HepG2 (cell line): ENCODE data around the gene HDAC10. TPM values are rescaled to one million over a fixed set of nuclear protein-coding genes. Genes with fewer than 3 reads are reported as not detected.
A peak's percentile ranks its signal among the peaks of the same experiment; 100 is the strongest.

ENCODE experiments used
- AFF4 ChIP-seq: sonication (generic); formaldehyde crosslinking; IDR thresholded peaks from 2 replicates; pipeline ENCODE4 v1.4.0; 2020; ENCODE audit warnings: missing genetic modification reagents
- ASH2L ChIP-seq: fragments of 300-600, 200-600 bp; sonication (generic); IDR thresholded peaks from 2 replicates; pipeline ENCODE4 v1.7.0; 2017; ENCODE audit warnings: low read depth, mild to moderate bottlenecking, moderate library complexity, mixed read lengths, low read length; ENCODE audit not compliant: insufficient read length
- CBX2 ChIP-seq, 2 experiments: fragments of 200-600 bp in 1 of 2; sonication (generic); formaldehyde crosslinking in 1 of 2; IDR thresholded peaks; 2 replicates each; pipeline versions ENCODE4 v1.7.0 to v1.8.1; 2018 to 2022; ENCODE audit warnings: low read depth in 2 of 2, low read length in 1 of 2, mild to moderate bottlenecking in 1 of 2, missing genetic modification reagents in 1 of 2
- EEA1 ChIP-seq: sonication (generic); formaldehyde crosslinking; IDR thresholded peaks from 2 replicates; pipeline ENCODE4 v1.5.1; 2020; ENCODE audit warnings: mild to moderate bottlenecking, missing genetic modification reagents, borderline replicate concordance
- FOXK1 ChIP-seq: sonication (generic); formaldehyde crosslinking; IDR thresholded peaks from 2 replicates; pipeline ENCODE4 v1.4.0; 2020; ENCODE audit warnings: low read depth, missing genetic modification reagents, borderline replicate concordance
- GPBP1L1 ChIP-seq: sonication (generic); formaldehyde crosslinking; IDR thresholded peaks from 2 replicates; pipeline ENCODE4 v1.5.0; 2020; ENCODE audit warnings: mild to moderate bottlenecking, missing genetic modification reagents
- HIVEP1 ChIP-seq: sonication (generic); formaldehyde crosslinking; IDR thresholded peaks from 2 replicates; pipeline ENCODE4 v1.4.0; 2020; ENCODE audit warnings: mild to moderate bottlenecking, missing genetic modification reagents
- MTERF4 ChIP-seq: sonication (generic); formaldehyde crosslinking; IDR thresholded peaks from 2 replicates; pipeline ENCODE4 v1.8.0; 2023; ENCODE audit warnings: mild to moderate bottlenecking, missing genetic modification reagents
- NRL ChIP-seq: sonication (generic); formaldehyde crosslinking; IDR thresholded peaks from 2 replicates; pipeline ENCODE4 v1.5.0; 2020; ENCODE audit warnings: missing genetic modification reagents, mild to moderate bottlenecking, moderate library complexity, borderline replicate concordance
- PHF21A ChIP-seq: sonication (generic); formaldehyde crosslinking; IDR thresholded peaks from 2 replicates; pipeline ENCODE4 v1.5.0; 2020; ENCODE audit warnings: mild to moderate bottlenecking, missing genetic modification reagents
- PTBP1 ChIP-seq: fragments of 200-400 bp; formaldehyde crosslinking; IDR thresholded peaks from 2 replicates; pipeline ENCODE4 v1.6.1; 2018; ENCODE audit warnings: low read length, low read depth; ENCODE audit not compliant: poor library complexity, severe bottlenecking
- RBM39 ChIP-seq: fragments of 200-400 bp; formaldehyde crosslinking; IDR thresholded peaks from one replicate; pipeline ENCODE4 v1.6.1; 2018; ENCODE audit warnings: antibody characterized with exemption, mild to moderate bottlenecking, low read depth, low read length; ENCODE audit not compliant: poor library complexity, severe bottlenecking
- RFX1 ChIP-seq: fragments of 450-650 bp; IDR thresholded peaks from 2 replicates; pipeline ENCODE4 v1.6.1; 2017
- RXRA ChIP-seq: sonication (generic); formaldehyde crosslinking; IDR thresholded peaks from 2 replicates; pipeline ENCODE4 v1.5.1; 2020; ENCODE audit warnings: missing genetic modification reagents
- SPEN ChIP-seq: sonication (generic); formaldehyde crosslinking; IDR thresholded peaks from 2 replicates; pipeline ENCODE4 v1.5.1; 2020; ENCODE audit warnings: low read depth, mild to moderate bottlenecking, missing genetic modification reagents
- ZBTB25 ChIP-seq: IDR thresholded peaks from 2 replicates; pipeline ENCODE4 v1.6.1; 2018; ENCODE audit warnings: missing genetic modification reagents
- ZBTB3 ChIP-seq: sonication (generic); formaldehyde crosslinking; IDR thresholded peaks from 2 replicates; pipeline ENCODE4 v1.4.0; 2020; ENCODE audit warnings: low read depth, mild to moderate bottlenecking, moderate library complexity, missing genetic modification reagents, borderline replicate concordance
- ZC3H4 ChIP-seq: sonication (generic); formaldehyde crosslinking; IDR thresholded peaks from 2 replicates; pipeline ENCODE4 v1.4.0; 2020; ENCODE audit warnings: missing genetic modification reagents, borderline replicate concordance
- ZNF354B ChIP-seq: sonication (generic); formaldehyde crosslinking; IDR thresholded peaks from 2 replicates; pipeline ENCODE4 v1.8.0; 2022; ENCODE audit warnings: mild to moderate bottlenecking, missing genetic modification reagents
- ZNF615 ChIP-seq: sonication (generic); formaldehyde crosslinking; IDR thresholded peaks from 2 replicates; pipeline ENCODE4 v1.5.0; 2020; ENCODE audit warnings: mild to moderate bottlenecking, missing genetic modification reagents, borderline replicate concordance
- ZNF766 ChIP-seq: sonication (generic); formaldehyde crosslinking; IDR thresholded peaks from 2 replicates; pipeline ENCODE4 v1.5.0; 2020; ENCODE audit warnings: missing genetic modification reagents, borderline replicate concordance
- ZNF879 ChIP-seq: sonication (generic); formaldehyde crosslinking; IDR thresholded peaks from 2 replicates; pipeline ENCODE4 v1.8.1; 2023; ENCODE audit warnings: missing genetic modification reagents
- polyA plus RNA-seq, 8 experiments: library from polyadenylated mRNA; depleted of rRNA in 3 of 8; stranded (reverse) in 7 of 8; unstranded in 1 of 8; fragments of >200 nt; fragmentation: Illumina TruSeq in 4 of 8; extraction: Trizol in 4 of 8; gene quantifications; 2 replicates each; pipeline versions ENCODE4 v1.2.1 to v1.2.3, GENCODE V29; 2011 to 2016; ENCODE audit warnings: low read depth in 4 of 8, missing spikeins in 1 of 8, mixed read lengths in 1 of 8; ENCODE audit not compliant: insufficient read depth in 1 of 8
- total RNA-seq, 5 experiments: library from RNA; depleted of rRNA; stranded (reverse); fragments of >200 nt; fragmentation: Illumina TruSeq; extraction: Trizol; gene quantifications; 2 replicates each; pipeline ENCODE4 v1.2.3, GENCODE V29; 2016; ENCODE audit warnings: low read depth in 1 of 5

Gene HDAC10
- total and polyA plus RNA-seq, 2 of the 13 experiments (the other 11 are each of a cell fraction or from before 2014, with no cell fraction given): 13.9 to 14.9 TPM

- no peak for TF ChIP-seq ZNF879 (CRISPR knock-in tag)
- TF ChIP-seq ZC3H4 (CRISPR knock-in tag): no peak
- TF ChIP-seq EEA1 (CRISPR knock-in tag): no peak
- no peak for TF ChIP-seq RBM39
- no peak for TF ChIP-seq ZNF354B (CRISPR knock-in tag)
- no peak for TF ChIP-seq CBX2 (IDR thresholded peaks at IDR 0.05; ENCODE audit: low read depth, low read length)
- TF ChIP-seq CBX2 (CRISPR knock-in tag; IDR thresholded peaks at IDR 0.05; ENCODE audit: low read depth): no peak
- TF ChIP-seq PHF21A (CRISPR knock-in tag): no peak
- TF ChIP-seq ASH2L: no peak
- no peak for TF ChIP-seq ZNF615 (CRISPR knock-in tag)
- TF ChIP-seq ZBTB25 (CRISPR knock-in tag): no peak
- TF ChIP-seq HIVEP1 (CRISPR knock-in tag): peak; percentile 78
- TF ChIP-seq GPBP1L1 (CRISPR knock-in tag): no peak
- TF ChIP-seq MTERF4: no peak
- TF ChIP-seq ZBTB3 (CRISPR knock-in tag): no peak
- 0 out of 2 replicates have a peak, but pooled peaks have one; percentile 34 for TF ChIP-seq SPEN (CRISPR knock-in tag)
- TF ChIP-seq RFX1: no peak
- peak; percentile 75; the same call in 1 of the 2 replicates for TF ChIP-seq NRL (CRISPR knock-in tag)
- TF ChIP-seq FOXK1 (CRISPR knock-in tag): no peak
- TF ChIP-seq RXRA (CRISPR knock-in tag): no peak
- TF ChIP-seq ZNF766 (CRISPR knock-in tag): no peak
- TF ChIP-seq AFF4: no peak
- TF ChIP-seq PTBP1: no peak
Measured at GRCh38 chr22:50260801-50261614, 9.9 kb upstream of the HDAC10 start (continued).
